ENCODE data around the gene KCMF1.

The KCMF1 gene

DNA sequence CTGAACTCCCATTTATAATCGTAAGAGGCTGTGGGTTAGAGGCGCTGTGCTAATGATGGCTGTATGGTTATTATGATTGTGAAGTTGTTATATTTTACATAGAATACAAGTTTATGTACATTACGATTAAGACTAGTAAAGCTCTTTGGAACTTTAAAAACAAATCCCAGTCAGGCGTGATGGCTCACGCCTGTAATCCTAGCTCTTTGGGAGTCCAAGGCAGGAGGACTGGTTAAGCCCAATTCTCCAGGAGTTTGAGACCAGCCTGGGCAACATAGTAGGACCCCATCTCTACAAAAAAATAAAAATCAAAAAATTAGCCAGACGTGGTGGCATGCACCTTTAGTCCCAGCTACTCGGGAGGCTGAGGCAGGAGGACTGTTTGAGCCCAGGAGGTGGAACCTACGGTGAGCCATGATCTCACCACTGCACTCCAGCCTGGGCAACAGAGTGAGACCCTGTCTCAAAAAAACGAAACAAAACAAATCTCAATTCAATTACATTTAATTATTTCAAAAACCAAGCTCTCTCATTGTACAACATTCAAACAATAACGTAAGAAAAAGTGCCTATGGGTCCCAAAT, 23.9 kb upstream of the KCMF1 start:
- Histone ChIP-seq H3K36me3 (replicated peaks in 1 of 2; ENCODE audit: control insufficient read depth in 2 of 2, insufficient read depth in 2 of 2, low read length in 2 of 2) (no peaks in the 10 kb centered on the region), H3K14ac (ENCODE audit: low read length) (no peak overlapping the region), H2AFZ (ENCODE audit: low read length) (no peak overlapping the region), H3K9me3 (replicated peaks in 1 of 2; ENCODE audit: control insufficient read depth in 2 of 2, insufficient read depth in 1 of 2, low read depth in 1 of 2, low read length in 2 of 2) (no peaks in the 10 kb centered on the region), H3K4ac (ENCODE audit: low read length) (no peak overlapping the region), H2BK5ac (ENCODE audit: low read length) (no peak overlapping the region), H2AK5ac (ENCODE audit: low read depth, low read length) (no peak overlapping the region), H2BK12ac (ENCODE audit: low read length) (no peak overlapping the region), H4K91ac (ENCODE audit: low read depth, low read length, poor library complexity) (no peak overlapping the region), H3K4me3 (ENCODE audit: low read length in 2 of 2) (no peak overlapping the region), H3K27me3 (ENCODE audit: control insufficient read depth in 3 of 3, insufficient read depth in 3 of 3, low read depth in 1 of 3, low read length in 3 of 3) (no peaks in the 10 kb centered on the region), H2BK120ac (ENCODE audit: low read depth, low read length) (no peak overlapping the region), H3K79me1 (ENCODE audit: low read depth, low read length) (no peaks in the 10 kb centered on the region), H4K8ac (ENCODE audit: low read depth, low read length) (no peak overlapping the region), H3K23ac (ENCODE audit: low read depth, low read length, poor library complexity) (no peak overlapping the region), H2BK15ac (ENCODE audit: low read length) (no peak overlapping the region), H3K27ac (replicated peaks; ENCODE audit: low read length) (no peak overlapping the region), H3K4me2 (ENCODE audit: insufficient read depth, low read length, poor library complexity, severe bottlenecking) (no peak overlapping the region), H3K4me1 (ENCODE audit: control insufficient read depth in 2 of 2, insufficient read depth in 1 of 2, low read depth in 1 of 2, low read length in 2 of 2) (peaks cover 0 to 7% of the 10 kb centered on the region in 2 donors), H3K9ac (ENCODE audit: low read depth, low read length, poor library complexity) (no peak overlapping the region), H3K18ac (ENCODE audit: low read length) (no peak overlapping the region)
- 100% methylated on average over 1 of the region's 10 CpGs; no CpG with 5 or more reads in 1 of the 2 donors for WGBS, 2 donors (ENCODE audit: extremely low coverage in 2 of 2, insufficient read length in 2 of 2, insufficient replicate concordance in 1 of 2)
- DNase-seq (ENCODE audit: low spot score) = no peak

GRCh38 chr2:84953535-84953934, 17.4 kb upstream of the KCMF1 start:
- H3K23ac ChIP-seq (ENCODE audit: low read depth, low read length, poor library complexity) = no peak overlapping the region
- no peak overlapping the region for H3K9ac ChIP-seq (ENCODE audit: low read depth, low read length, poor library complexity)
- H3K14ac ChIP-seq (ENCODE audit: low read length) = no peak overlapping the region
- H2AK5ac ChIP-seq (ENCODE audit: low read depth, low read length) = no peak overlapping the region
- H3K27me3 ChIP-seq (ENCODE audit: control insufficient read depth in 3 of 3, insufficient read depth in 3 of 3, low read depth in 1 of 3, low read length in 3 of 3) = no peaks in the 10 kb centered on the region
- no peak overlapping the region for H2BK15ac ChIP-seq (ENCODE audit: low read length)
- no peak overlapping the region for H2BK5ac ChIP-seq (ENCODE audit: low read length)
- no peak overlapping the region for H3K4me2 ChIP-seq (ENCODE audit: insufficient read depth, low read length, poor library complexity, severe bottlenecking)
- H3K4me1 ChIP-seq (ENCODE audit: control insufficient read depth in 2 of 2, insufficient read depth in 1 of 2, low read depth in 1 of 2, low read length in 2 of 2) = peaks cover 6 to 10% of the 10 kb centered on the region in 2 donors
- no peaks in the 10 kb centered on the region for H3K9me3 ChIP-seq (replicated peaks in 1 of 2; ENCODE audit: control insufficient read depth in 2 of 2, insufficient read depth in 1 of 2, low read depth in 1 of 2, low read length in 2 of 2)
- H2AFZ ChIP-seq (ENCODE audit: low read length) = no peak overlapping the region
- no peaks in the 10 kb centered on the region for H3K79me1 ChIP-seq (ENCODE audit: low read depth, low read length)
- no peak overlapping the region for H3K4ac ChIP-seq (ENCODE audit: low read length)
- no peak for DNase-seq (ENCODE audit: low spot score)
- no peak overlapping the region for H2BK12ac ChIP-seq (ENCODE audit: low read length)
- no peaks in the 10 kb centered on the region for H3K36me3 ChIP-seq (replicated peaks in 1 of 2; ENCODE audit: control insufficient read depth in 2 of 2, insufficient read depth in 2 of 2, low read length in 2 of 2)
- no peak overlapping the region for H4K8ac ChIP-seq (ENCODE audit: low read depth, low read length)
- no peak overlapping the region for H2BK120ac ChIP-seq (ENCODE audit: low read depth, low read length)
- no peak overlapping the region for H3K27ac ChIP-seq (replicated peaks; ENCODE audit: low read length)
- H4K91ac ChIP-seq (ENCODE audit: low read depth, low read length, poor library complexity) = no peak overlapping the region
- no peak overlapping the region for H3K18ac ChIP-seq (ENCODE audit: low read length)
- WGBS, 2 donors (ENCODE audit: extremely low coverage in 2 of 2, insufficient read length in 2 of 2, insufficient replicate concordance in 1 of 2) = no CpG with 5 or more reads among the region's 3 CpGs
- no peak overlapping the region for H3K4me3 ChIP-seq (ENCODE audit: low read length in 2 of 2)

DNA sequence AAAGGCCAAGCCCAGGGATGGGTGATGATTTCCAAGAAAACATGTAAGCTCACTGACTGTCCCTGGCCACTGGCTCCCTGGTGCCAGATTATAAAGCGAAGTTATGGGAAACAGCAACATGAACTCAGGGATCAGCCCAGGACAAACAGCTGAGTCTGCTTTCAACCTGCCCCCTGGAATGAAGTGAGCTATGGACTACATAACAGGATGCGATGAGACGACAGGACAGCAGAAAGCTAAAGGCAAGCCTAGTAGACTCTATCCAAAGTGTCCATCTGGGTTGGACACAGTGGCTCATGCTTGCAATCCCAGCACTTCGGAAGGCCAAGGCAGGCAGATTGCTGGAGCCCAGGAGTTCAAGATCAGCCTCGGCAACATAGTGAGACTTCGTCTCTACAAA, 16.6 kb upstream of the KCMF1 start:
- H2BK12ac ChIP-seq (ENCODE audit: low read length) = no peak overlapping the region
- no peak overlapping the region for H4K91ac ChIP-seq (ENCODE audit: low read depth, low read length, poor library complexity)
- DNase-seq (ENCODE audit: low spot score) = no peak
- H3K4me3 ChIP-seq (ENCODE audit: low read length in 2 of 2) = no peak overlapping the region
- H3K27me3 ChIP-seq (ENCODE audit: control insufficient read depth in 3 of 3, insufficient read depth in 3 of 3, low read depth in 1 of 3, low read length in 3 of 3) = no peaks in the 10 kb centered on the region
- peaks cover 8 to 16% of the 10 kb centered on the region in 2 donors for H3K4me1 ChIP-seq (ENCODE audit: control insufficient read depth in 2 of 2, insufficient read depth in 1 of 2, low read depth in 1 of 2, low read length in 2 of 2)
- H3K27ac ChIP-seq (replicated peaks; ENCODE audit: low read length) = no peak overlapping the region
- H2BK15ac ChIP-seq (ENCODE audit: low read length) = no peak overlapping the region
- H3K23ac ChIP-seq (ENCODE audit: low read depth, low read length, poor library complexity) = no peak overlapping the region
- no peaks in the 10 kb centered on the region for H3K79me1 ChIP-seq (ENCODE audit: low read depth, low read length)
- no CpG with 5 or more reads among the region's 6 CpGs for WGBS, 2 donors (ENCODE audit: extremely low coverage in 2 of 2, insufficient read length in 2 of 2, insufficient replicate concordance in 1 of 2)
- no peak overlapping the region for H2AFZ ChIP-seq (ENCODE audit: low read length)
- no peak overlapping the region for H2BK120ac ChIP-seq (ENCODE audit: low read depth, low read length)
- H2AK5ac ChIP-seq (ENCODE audit: low read depth, low read length) = no peak overlapping the region
- H3K14ac ChIP-seq (ENCODE audit: low read length) = no peak overlapping the region
- H3K18ac ChIP-seq (ENCODE audit: low read length) = no peak overlapping the region
- no peak overlapping the region for H3K4ac ChIP-seq (ENCODE audit: low read length)
- no peak overlapping the region for H4K8ac ChIP-seq (ENCODE audit: low read depth, low read length)
- H3K4me2 ChIP-seq (ENCODE audit: insufficient read depth, low read length, poor library complexity, severe bottlenecking) = no peak overlapping the region
- no peak overlapping the region for H2BK5ac ChIP-seq (ENCODE audit: low read length)
- H3K36me3 ChIP-seq (replicated peaks in 1 of 2; ENCODE audit: control insufficient read depth in 2 of 2, insufficient read depth in 2 of 2, low read length in 2 of 2) = no peaks in the 10 kb centered on the region
- H3K9ac ChIP-seq (ENCODE audit: low read depth, low read length, poor library complexity) = no peak overlapping the region
- H3K9me3 ChIP-seq (replicated peaks in 1 of 2; ENCODE audit: control insufficient read depth in 2 of 2, insufficient read depth in 1 of 2, low read depth in 1 of 2, low read length in 2 of 2) = no peaks in the 10 kb centered on the region

DNA sequence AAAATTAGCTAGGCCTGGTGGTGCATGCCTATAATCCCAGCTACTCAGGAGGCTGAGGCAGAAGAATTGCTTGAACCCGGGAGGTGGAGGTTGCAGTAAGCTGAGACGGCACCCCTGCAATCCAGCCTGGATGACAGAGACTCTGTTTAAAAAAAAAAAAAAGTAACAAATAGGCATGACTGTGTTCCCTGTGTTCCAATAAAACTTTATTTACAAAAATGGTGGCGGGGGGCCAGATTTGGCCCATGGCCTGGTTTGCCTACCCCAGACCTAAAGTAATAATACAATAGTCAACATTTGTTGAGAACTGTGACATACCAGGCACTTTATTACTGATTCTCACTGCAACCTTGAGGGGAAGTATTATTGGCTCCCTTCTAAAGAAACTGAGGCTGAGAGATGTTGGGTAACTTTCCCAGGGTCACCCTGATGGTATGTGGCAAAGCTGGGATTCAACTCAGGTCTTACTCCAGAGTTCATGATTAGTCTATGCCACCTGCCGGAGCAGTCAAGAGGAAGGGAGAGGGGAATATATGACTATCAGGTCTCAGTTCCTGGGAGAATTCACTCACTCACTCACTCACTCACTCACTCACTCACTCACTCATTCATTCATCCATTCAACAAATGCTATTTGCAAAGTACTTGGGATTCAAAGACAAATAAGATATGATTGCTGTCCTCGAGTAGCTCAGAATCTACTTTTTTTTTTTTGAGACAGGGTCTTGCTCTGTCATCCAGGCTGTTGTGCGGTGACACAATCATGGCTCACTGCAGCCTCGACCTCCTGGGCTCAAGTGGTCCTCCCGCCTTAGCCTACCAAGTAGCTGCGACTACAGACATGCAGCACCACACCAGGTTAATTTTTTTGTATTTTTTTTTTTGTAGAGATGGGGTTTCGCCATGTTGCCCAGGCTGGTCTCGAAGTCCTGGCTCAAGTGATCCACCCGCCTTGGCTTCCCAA, 14.3 kb upstream of the KCMF1 start:
- H3K27me3 ChIP-seq (ENCODE audit: control insufficient read depth in 3 of 3, insufficient read depth in 3 of 3, low read depth in 1 of 3, low read length in 3 of 3) = no peaks in the 10 kb centered on the region
- H3K4me3 ChIP-seq (ENCODE audit: low read length in 2 of 2) = no peak overlapping the region
- H3K9ac ChIP-seq (ENCODE audit: low read depth, low read length, poor library complexity) = no peak overlapping the region
- no peak overlapping the region for H3K4ac ChIP-seq (ENCODE audit: low read length)
- H3K9me3 ChIP-seq (replicated peaks in 1 of 2; ENCODE audit: control insufficient read depth in 2 of 2, insufficient read depth in 1 of 2, low read depth in 1 of 2, low read length in 2 of 2) = no peaks in the 10 kb centered on the region
- no peak overlapping the region for H2AFZ ChIP-seq (ENCODE audit: low read length)
- H2BK15ac ChIP-seq (ENCODE audit: low read length) = no peak overlapping the region
- no peak overlapping the region for H2BK120ac ChIP-seq (ENCODE audit: low read depth, low read length)
- peak overlapping the region; percentile 56 for H2BK5ac ChIP-seq (ENCODE audit: low read length)
- no peak overlapping the region for H3K23ac ChIP-seq (ENCODE audit: low read depth, low read length, poor library complexity)
- no peak overlapping the region for H2BK12ac ChIP-seq (ENCODE audit: low read length)
- no peak for DNase-seq (ENCODE audit: low spot score)
- peaks cover 8 to 26% of the 10 kb centered on the region in 2 donors for H3K4me1 ChIP-seq (ENCODE audit: control insufficient read depth in 2 of 2, insufficient read depth in 1 of 2, low read depth in 1 of 2, low read length in 2 of 2)
- peaks cover 2 to 3% of the 10 kb centered on the region in 2 donors for H3K36me3 ChIP-seq (replicated peaks in 1 of 2; ENCODE audit: control insufficient read depth in 2 of 2, insufficient read depth in 2 of 2, low read length in 2 of 2)
- no peak overlapping the region for H3K4me2 ChIP-seq (ENCODE audit: insufficient read depth, low read length, poor library complexity, severe bottlenecking)
- no peak overlapping the region for H4K91ac ChIP-seq (ENCODE audit: low read depth, low read length, poor library complexity)
- H3K79me1 ChIP-seq (ENCODE audit: low read depth, low read length) = no peaks in the 10 kb centered on the region
- H3K27ac ChIP-seq (replicated peaks; ENCODE audit: low read length) = peak overlapping the region; percentile 92
- no peak overlapping the region for H4K8ac ChIP-seq (ENCODE audit: low read depth, low read length)
- no CpG with 5 or more reads among the region's 12 CpGs for WGBS, 2 donors (ENCODE audit: extremely low coverage in 2 of 2, insufficient read length in 2 of 2, insufficient replicate concordance in 1 of 2)
- no peak overlapping the region for H2AK5ac ChIP-seq (ENCODE audit: low read depth, low read length)
- H3K18ac ChIP-seq (ENCODE audit: low read length) = no peak overlapping the region
- H3K14ac ChIP-seq (ENCODE audit: low read length) = no peak overlapping the region

All from neuronal stem cell (in vitro differentiated cells).